A673 (cell line): ENCODE measurements around the gene VPS52. TPM values are rescaled to one million over a fixed set of nuclear protein-coding genes. Genes with fewer than 3 reads are reported as not detected.
A peak's percentile ranks its signal among the peaks of the same experiment; 100 is the strongest.

Experiments used
- BruUV-seq: library from RNA; stranded (reverse); fragments of 400-500 nt; replicated peaks from 2 replicates; lab custom pipeline; 2021; lab: Mats Ljungman, UMichigan
- CTCF ChIA-PET: fragments of 300-600 bp; sonication (Branson Sonifier 250); formaldehyde crosslinking; loops from one replicate; lab custom pipeline; 2022; ENCODE audit warnings: antibody characterized with exemption; lab: Charles Lee
- POLR2A ChIA-PET: fragments of 300-600 bp; sonication (Branson Sonifier 250); formaldehyde crosslinking; loops from one replicate; lab custom pipeline; 2022; ENCODE audit warnings: antibody characterized with exemption; ENCODE audit not compliant: low non-redundant PET; lab: Charles Lee
- DNase-seq: peaks from one replicate; pipeline ENCODE4 v3.0.0-alpha.2; 2015; ENCODE audit warnings: low spot score
- H3K27ac ChIP-seq: fragments of 200-600 bp; sonication (generic); 2 replicates; pipeline ENCODE4 v1.5.1; 2016; ENCODE audit warnings: mixed run types, low read depth, mild to moderate bottlenecking, mixed read lengths, antibody characterized with exemption, low read length; ENCODE audit not compliant: poor library complexity, severe bottlenecking
- H3K27me3 ChIP-seq: fragments of 200-600 bp; sonication (generic); replicated peaks from 2 replicates; pipeline ENCODE4 v1.6.1; 2017; ENCODE audit warnings: mixed run types, low read depth, mild to moderate bottlenecking, mixed read lengths, antibody characterized with exemption, low read length; ENCODE audit not compliant: insufficient read depth, poor library complexity
- H3K36me3 ChIP-seq: fragments of 200-600 bp; sonication (generic); 2 replicates; pipeline ENCODE4 v1.6.1; 2016; ENCODE audit warnings: mixed run types, mild to moderate bottlenecking, mixed read lengths, antibody characterized with exemption, low read length; ENCODE audit not compliant: insufficient read depth, poor library complexity, severe bottlenecking
- H3K4me1 ChIP-seq: fragments of 200-600 bp; sonication (generic); 2 replicates; pipeline ENCODE4 v1.6.1; 2017; ENCODE audit warnings: mixed run types, mild to moderate bottlenecking, mixed read lengths, antibody characterized with exemption, low read length; ENCODE audit not compliant: insufficient read depth, poor library complexity, severe bottlenecking
- H3K4me3 ChIP-seq: fragments of 200-600 bp; sonication (generic); 2 replicates; pipeline ENCODE4 v1.5.1; 2016; ENCODE audit warnings: low read depth, mixed run types, mild to moderate bottlenecking, mixed read lengths, low read length; ENCODE audit not compliant: poor library complexity, severe bottlenecking
- H3K9me3 ChIP-seq: fragments of 200-600 bp; sonication (generic); 2 replicates; pipeline ENCODE4 v1.6.1; 2016; ENCODE audit warnings: mixed run types, low read depth, mild to moderate bottlenecking, mixed read lengths, antibody characterized with exemption, low read length; ENCODE audit not compliant: poor library complexity, severe bottlenecking
- EZH2 ChIP-seq: fragments of 200-600 bp; sonication (generic); IDR thresholded peaks from 2 replicates; pipeline ENCODE4 v1.6.1; 2017; ENCODE audit warnings: borderline replicate concordance, low read depth, mild to moderate bottlenecking, mixed read lengths, antibody characterized with exemption, low read length; ENCODE audit not compliant: poor library complexity, severe bottlenecking
- intact Hi-C: fragments of 100-400 bp; cut with micrococcal nuclease; formaldehyde crosslinking; loops from one replicate; pipeline ENCODE4 v1.10.0; 2022; ENCODE audit not compliant: unreplicated experiment
- total RNA-seq: library from RNA; stranded (reverse); gene quantifications from 2 replicates; pipeline ENCODE4 v1.2.3, GENCODE V29; 2021
- TF ChIP-seq, protein P1 (sequence below): fragments of 300-800, 200-600 bp; sonication (generic); conservative IDR thresholded peaks from 2 replicates; pipeline ENCODE4 v1.5.1; 2017; ENCODE audit warnings: low read depth, mild to moderate bottlenecking, antibody characterized with exemption, low read length, moderate library complexity, mixed read lengths

The VPS52 gene
- total RNA-seq, 1 experiment from 2014 or later = 58.2 TPM

DNA sequence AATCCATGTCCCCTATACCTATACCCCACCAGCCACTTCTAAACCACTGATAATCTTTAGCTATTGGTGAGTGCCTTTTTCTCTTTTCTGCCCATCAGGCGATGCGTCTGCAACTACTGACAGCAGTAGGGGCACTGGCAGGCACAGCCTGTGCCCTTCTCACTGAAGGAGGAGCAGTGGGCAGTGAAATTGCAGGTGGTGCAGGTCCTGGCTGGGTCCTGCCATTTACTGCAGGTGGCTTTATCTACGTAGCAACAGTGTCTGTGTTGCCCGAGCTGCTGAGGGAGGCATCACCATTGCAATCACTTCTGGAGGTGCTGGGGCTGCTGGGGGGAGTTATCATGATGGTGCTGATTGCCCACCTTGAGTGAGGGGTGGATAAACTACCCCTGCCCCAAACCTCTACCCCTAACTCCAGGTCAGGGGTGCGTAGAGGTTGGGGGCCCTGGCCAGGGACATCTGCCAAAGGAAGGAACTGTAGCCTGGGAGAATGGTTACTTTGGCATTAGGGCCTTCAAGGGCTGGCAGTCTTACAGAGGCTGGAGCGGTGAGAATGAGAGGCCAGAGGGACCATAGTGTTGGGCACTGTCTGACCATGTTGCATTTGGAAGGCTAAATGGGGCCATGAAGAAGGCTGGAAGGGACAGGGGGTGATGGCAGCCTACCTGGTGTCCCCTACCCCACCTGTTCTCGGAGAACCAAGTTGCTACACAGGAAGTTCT lies 68.1 kb downstream of the VPS52 start:
- CTCF ChIA-PET = interaction anchor here (0.5 kb wide), 1 partner anchor 114 kb away, joined by 4 read pairs; no protein-coding TSS in a partner anchor
- Histone ChIP-seq H3K4me1 (peaks cover 44% of the 10 kb centered on the region), H3K36me3 (peaks cover 24% of the 10 kb centered on the region), H3K27ac (peak overlapping the region; percentile 95), H3K4me3 (peak overlapping the region; percentile 93), H3K9me3 (no peaks in the 10 kb centered on the region), H3K27me3 (no peaks in the 10 kb centered on the region)
- TF ChIP-seq, protein P1, sequence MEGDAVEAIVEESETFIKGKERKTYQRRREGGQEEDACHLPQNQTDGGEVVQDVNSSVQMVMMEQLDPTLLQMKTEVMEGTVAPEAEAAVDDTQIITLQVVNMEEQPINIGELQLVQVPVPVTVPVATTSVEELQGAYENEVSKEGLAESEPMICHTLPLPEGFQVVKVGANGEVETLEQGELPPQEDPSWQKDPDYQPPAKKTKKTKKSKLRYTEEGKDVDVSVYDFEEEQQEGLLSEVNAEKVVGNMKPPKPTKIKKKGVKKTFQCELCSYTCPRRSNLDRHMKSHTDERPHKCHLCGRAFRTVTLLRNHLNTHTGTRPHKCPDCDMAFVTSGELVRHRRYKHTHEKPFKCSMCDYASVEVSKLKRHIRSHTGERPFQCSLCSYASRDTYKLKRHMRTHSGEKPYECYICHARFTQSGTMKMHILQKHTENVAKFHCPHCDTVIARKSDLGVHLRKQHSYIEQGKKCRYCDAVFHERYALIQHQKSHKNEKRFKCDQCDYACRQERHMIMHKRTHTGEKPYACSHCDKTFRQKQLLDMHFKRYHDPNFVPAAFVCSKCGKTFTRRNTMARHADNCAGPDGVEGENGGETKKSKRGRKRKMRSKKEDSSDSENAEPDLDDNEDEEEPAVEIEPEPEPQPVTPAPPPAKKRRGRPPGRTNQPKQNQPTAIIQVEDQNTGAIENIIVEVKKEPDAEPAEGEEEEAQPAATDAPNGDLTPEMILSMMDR = no peak
- TF ChIP-seq EZH2 = no peak
- BruUV-seq = no TSS peak
- DNase-seq = no peak
- intact Hi-C loops = loop anchor here (5.0 to 10.0 kb wide), 2 partner anchors 94 to 191 kb away; partner anchors contain the start of genes KIFC1 and RGL2
- POLR2A ChIA-PET = no interaction called here

DNA sequence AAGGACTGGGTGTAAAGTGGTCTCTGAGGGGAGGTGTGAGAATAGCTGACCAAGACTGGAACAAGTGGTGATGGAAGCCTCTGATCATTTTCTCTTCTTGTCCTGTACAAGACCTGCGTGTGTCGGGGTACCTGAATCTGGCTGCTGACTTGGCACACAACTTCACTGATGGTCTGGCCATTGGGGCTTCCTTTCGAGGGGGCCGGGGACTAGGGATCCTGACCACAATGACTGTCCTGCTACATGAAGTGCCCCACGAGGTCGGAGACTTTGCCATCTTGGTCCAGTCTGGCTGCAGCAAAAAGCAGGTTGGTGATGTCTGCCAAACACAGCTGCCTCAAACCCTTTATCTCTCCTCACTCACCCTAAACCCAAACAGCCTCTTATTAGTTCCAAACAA lies 68.9 kb downstream of the VPS52 start:
- no peak for DNase-seq
- H3K9me3 ChIP-seq = no peaks in the 10 kb centered on the region
- POLR2A ChIA-PET = no interaction called here
- intact Hi-C loops = loop anchor here (5.0 to 10.0 kb wide), 2 partner anchors 95 to 192 kb away; partner anchors contain the start of genes KIFC1 and RGL2
- H3K27ac ChIP-seq = no peak overlapping the region
- CTCF ChIA-PET = no interaction called here
- no peak overlapping the region for H3K4me3 ChIP-seq
- peaks cover 24% of the 10 kb centered on the region for H3K36me3 ChIP-seq
- H3K27me3 ChIP-seq = no peaks in the 10 kb centered on the region
- peaks cover 44% of the 10 kb centered on the region for H3K4me1 ChIP-seq
- TF ChIP-seq, protein P1 = no peak
- no peak for TF ChIP-seq EZH2
- BruUV-seq = no TSS peak

- H3K4me1 ChIP-seq = peaks cover 40% of the 10 kb centered on the region
Measured at GRCh38 chr6:33201935-33202334, 69.7 kb downstream of the VPS52 start.

More at GRCh38 chr6:33201935-33202334, 69.7 kb downstream of the VPS52 start:
- DNase-seq = no peak
- POLR2A ChIA-PET = no interaction called here
- peaks cover 32% of the 10 kb centered on the region for H3K36me3 ChIP-seq
- no peaks in the 10 kb centered on the region for H3K27me3 ChIP-seq
- no TSS peak for BruUV-seq
- peak overlapping the region; percentile 95 for H3K27ac ChIP-seq
- peak overlapping the region; percentile 80 for H3K4me3 ChIP-seq
- intact Hi-C loops = loop anchor here (2.0 to 10.0 kb wide), 3 partner anchors 47 to 193 kb away; partner anchors contain the start of genes KIFC1 and RGL2
- no peak for TF ChIP-seq EZH2
- TF ChIP-seq, protein P1 = no peak
- no peaks in the 10 kb centered on the region for H3K9me3 ChIP-seq
- CTCF ChIA-PET = no interaction called here
